Astrocyte of the cerebellum (primary cell): ENCODE measurements around the gene IREB2.
"Not testable (repeated sequence)": the region's sequence is repeated elsewhere in the genome, so short reads cannot be mapped to it uniquely, and the experiment has no call there.

Experiments
- DNase-seq: peaks from one replicate; pipeline ENCODE4 v3.0.0-alpha.2; 2011; ENCODE audit warnings: low read depth
- H3K4me3 ChIP-seq: 2 replicates; pipeline ENCODE4 v1.5.1; 2011; ENCODE audit warnings: mild to moderate bottlenecking, low read depth, low read length, moderate library complexity
- in situ Hi-C: cut with HindIII; loops from 2 replicates; pipeline ENCODE4 v1.10.0; 2017; ENCODE audit warnings: low sequenced_read_pairs
- TF ChIP-seq, protein P1 (sequence below): IDR thresholded peaks from 2 replicates; pipeline ENCODE4 v1.5.1; 2012; ENCODE audit warnings: low read length, low read depth, moderate library complexity, mild to moderate bottlenecking; ENCODE audit errors: missing control alignments

The IREB2 gene

DNA sequence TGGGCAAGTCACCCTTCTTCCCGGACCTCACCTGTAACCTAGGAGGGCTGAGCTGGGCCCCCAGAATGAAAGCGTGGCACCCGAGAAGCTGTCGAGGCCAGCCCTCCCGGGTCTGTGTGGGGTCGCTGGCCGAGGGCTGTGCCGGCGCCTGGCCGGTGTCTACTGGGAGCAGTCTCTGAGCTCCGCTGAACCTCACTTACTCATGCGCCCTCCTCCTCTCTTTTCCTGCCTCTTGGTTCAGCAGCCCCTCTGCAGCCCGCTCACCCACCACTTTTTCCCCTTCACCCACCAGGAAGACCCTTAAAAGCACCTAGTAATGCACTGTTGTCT is 69.8 kb downstream of the IREB2 start:
- in situ Hi-C loops, result no loop called here
- TF ChIP-seq, protein P1, sequence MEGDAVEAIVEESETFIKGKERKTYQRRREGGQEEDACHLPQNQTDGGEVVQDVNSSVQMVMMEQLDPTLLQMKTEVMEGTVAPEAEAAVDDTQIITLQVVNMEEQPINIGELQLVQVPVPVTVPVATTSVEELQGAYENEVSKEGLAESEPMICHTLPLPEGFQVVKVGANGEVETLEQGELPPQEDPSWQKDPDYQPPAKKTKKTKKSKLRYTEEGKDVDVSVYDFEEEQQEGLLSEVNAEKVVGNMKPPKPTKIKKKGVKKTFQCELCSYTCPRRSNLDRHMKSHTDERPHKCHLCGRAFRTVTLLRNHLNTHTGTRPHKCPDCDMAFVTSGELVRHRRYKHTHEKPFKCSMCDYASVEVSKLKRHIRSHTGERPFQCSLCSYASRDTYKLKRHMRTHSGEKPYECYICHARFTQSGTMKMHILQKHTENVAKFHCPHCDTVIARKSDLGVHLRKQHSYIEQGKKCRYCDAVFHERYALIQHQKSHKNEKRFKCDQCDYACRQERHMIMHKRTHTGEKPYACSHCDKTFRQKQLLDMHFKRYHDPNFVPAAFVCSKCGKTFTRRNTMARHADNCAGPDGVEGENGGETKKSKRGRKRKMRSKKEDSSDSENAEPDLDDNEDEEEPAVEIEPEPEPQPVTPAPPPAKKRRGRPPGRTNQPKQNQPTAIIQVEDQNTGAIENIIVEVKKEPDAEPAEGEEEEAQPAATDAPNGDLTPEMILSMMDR, result no peak
- no peak for DNase-seq
- peak overlapping the region; percentile 77 for H3K4me3 ChIP-seq

DNA sequence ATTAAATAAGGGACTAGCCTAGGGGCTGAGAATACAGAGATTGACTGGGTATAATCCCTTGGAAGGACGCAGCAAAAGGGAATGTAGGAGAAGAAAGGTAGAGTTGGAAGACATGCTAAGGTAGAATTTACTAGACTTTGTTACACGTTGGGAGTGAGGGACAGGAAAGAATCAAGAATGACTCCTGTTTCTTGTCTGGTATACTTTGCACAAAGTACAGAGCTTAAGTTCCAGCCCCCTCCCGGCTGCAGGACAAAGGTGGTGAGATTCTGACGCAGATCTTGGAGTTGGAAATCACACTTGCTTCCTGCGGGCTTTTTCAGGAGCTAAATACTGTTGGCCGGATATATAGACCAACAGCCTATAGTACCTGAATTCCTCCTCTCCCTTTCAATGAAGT is 70.3 kb downstream of the IREB2 start:
- no peak for DNase-seq
- in situ Hi-C loops, result no loop called here
- H3K4me3 ChIP-seq, result peak overlapping the region; percentile 77
- TF ChIP-seq, protein P1, result no peak

DNA sequence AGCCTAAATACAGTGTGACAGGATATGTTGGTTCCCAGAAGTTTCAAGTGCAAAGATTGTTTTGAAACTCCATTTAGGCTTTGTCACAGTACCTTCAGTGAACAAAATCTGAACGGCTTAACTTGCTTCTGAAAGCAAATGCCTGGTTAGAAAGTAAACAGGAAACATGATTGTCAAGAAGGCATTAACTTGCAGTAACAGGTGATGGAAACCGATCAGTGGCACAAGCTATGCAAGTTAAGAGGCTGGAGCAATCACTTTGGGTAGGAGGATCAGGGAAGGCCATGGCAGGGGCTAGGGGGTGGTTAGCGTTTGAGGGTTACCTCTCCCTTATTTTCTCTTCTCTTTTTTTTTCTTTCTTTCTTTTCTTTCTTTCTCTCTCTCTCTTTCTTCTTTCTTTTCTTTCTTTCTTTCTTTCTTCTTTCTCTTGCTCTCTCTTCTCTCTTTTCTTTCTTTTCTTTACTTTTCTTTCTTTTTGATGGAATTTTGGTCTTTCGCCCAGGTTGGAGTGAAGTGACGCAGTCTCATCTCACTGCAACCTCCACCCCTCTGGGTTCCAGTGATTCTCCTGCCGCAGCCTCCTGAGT is 71.8 kb downstream of the IREB2 start:
- in situ Hi-C loops, result no loop called here
- DNase-seq, result no peak
- H3K4me3 ChIP-seq, result no peak overlapping the region
- TF ChIP-seq, protein P1, result no peak

DNA sequence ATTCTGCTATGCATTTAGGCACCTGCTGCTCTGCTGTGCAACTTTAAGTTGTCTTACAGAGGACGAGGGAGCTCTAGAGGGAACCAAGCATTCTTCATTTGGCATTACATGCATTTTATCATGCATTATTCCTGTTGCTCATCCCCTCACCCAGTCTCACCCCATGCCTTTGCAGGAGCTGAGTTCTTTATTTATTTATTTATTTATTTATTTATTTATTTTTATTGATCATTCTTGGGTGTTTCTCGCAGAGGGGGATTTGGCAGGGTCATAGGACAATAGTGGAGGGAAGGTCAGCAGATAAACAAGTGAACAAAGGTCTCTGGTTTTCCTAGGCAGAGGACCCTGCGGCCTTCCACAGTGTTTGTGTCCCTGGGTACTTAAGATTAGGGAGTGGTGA is 82.0 kb downstream of the IREB2 start:
- DNase-seq, H3K4me3 ChIP-seq: not testable (repeated sequence)
- in situ Hi-C loops, result loop anchor here (5.0 kb wide), 1 partner anchor 103 kb away; no protein-coding TSS in a partner anchor

DNA sequence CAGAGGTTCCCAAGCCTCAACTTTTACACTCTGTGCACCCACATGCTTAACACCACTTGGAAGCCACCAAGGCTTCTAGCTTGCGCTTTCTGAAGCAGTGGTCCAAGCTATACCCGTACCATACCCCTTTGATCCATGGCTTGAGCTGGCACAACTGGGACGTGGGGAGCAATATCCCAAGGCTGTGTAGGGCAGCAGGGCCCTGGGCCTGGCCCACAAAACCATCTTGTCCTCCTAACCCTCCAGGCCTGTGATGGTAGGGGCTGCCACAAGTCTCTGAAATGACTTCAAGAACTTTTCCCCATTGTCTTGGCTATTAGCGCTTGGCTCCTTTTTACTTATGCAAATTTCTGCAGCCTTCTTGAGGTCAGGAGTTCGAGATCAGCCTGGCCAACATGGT is 86.2 kb downstream of the IREB2 start:
- TF ChIP-seq, protein P1, result no peak
- no peak for DNase-seq
- in situ Hi-C loops, result loop anchor here (5.0 kb wide), 1 partner anchor 107 kb away; no protein-coding TSS in a partner anchor
- no peak overlapping the region for H3K4me3 ChIP-seq

DNA sequence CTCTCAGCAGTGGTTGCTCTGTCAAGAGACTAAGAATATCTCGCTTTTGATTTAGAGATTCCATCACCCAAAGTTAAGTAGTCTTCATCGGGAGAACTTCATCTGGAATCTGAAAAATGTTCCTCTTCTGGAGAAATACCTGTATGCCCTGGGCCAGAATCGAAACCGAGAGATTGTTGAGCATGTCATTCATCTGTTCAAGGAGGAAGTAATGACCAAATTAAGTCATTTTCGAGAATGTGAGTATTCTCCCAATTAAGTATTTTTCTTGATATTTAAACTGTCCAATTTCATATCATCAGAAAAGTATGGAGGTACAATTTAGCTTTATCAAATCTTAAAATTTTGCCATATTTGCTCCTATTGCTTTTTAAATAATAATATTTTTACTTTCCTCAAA is 89.3 kb downstream of the IREB2 start:
- TF ChIP-seq, protein P1, result no peak
- in situ Hi-C loops, result no loop called here
- no peak overlapping the region for H3K4me3 ChIP-seq

DNA sequence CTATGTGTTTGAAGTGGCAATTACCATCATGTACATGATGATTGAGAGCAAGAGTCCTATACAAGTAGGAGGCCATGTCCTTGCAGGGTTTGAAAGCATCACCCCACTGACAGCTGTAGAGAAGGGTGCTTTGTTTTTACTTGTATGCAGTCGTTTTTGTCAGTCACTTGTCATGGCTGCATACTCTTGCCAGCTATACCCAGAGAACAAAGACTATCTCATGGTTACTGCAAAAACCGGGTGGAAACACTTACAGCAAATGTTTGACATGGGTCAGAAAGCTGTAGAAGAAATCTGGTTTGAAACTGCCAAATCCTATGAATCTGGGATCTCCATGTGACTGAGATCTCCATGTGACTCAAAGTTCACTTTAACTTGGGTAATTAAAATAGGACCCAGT is 95.3 kb downstream of the IREB2 start:
- in situ Hi-C loops, result no loop called here
- no peak for DNase-seq
- TF ChIP-seq, protein P1, result no peak
- no peak overlapping the region for H3K4me3 ChIP-seq

More for the DNA sequence above, 89.3 kb downstream of the IREB2 start:
- DNase-seq, result no peak
